Gastroesophageal sphincter (tissue), 3 donors: ENCODE measurements around the gene MPL.

Source experiments
- EP300 ChIP-seq: sonication (generic); formaldehyde crosslinking; IDR thresholded peaks from one replicate; pipeline ENCODE4 v1.6.1; 2017; ENCODE audit warnings: antibody characterized with exemption, mild to moderate bottlenecking
- POLR2A ChIP-seq, 2 donors: fragments of 450-650 bp; IDR thresholded peaks; one replicate each; pipeline ENCODE4 v1.6.1; 2017; ENCODE audit warnings: antibody characterized with exemption in 2 of 2, mild to moderate bottlenecking in 2 of 2, moderate library complexity in 1 of 2
- TF ChIP-seq, protein P1 (sequence below), 4 experiments: fragments of 200-600 bp in 2 of 4; fragments of 450-650 bp in 2 of 4; sonication (generic) in 1 of 4; IDR thresholded peaks; one replicate each; pipeline ENCODE4 v1.5.1; 2017 to 2019; ENCODE audit warnings: antibody characterized with exemption in 4 of 4, mild to moderate bottlenecking in 2 of 4, moderate library complexity in 2 of 4

GRCh38 chr1:43349594-43350306 lies 12.1 kb downstream of the MPL start:
- no peak for TF ChIP-seq EP300
- TF ChIP-seq, protein P1, sequence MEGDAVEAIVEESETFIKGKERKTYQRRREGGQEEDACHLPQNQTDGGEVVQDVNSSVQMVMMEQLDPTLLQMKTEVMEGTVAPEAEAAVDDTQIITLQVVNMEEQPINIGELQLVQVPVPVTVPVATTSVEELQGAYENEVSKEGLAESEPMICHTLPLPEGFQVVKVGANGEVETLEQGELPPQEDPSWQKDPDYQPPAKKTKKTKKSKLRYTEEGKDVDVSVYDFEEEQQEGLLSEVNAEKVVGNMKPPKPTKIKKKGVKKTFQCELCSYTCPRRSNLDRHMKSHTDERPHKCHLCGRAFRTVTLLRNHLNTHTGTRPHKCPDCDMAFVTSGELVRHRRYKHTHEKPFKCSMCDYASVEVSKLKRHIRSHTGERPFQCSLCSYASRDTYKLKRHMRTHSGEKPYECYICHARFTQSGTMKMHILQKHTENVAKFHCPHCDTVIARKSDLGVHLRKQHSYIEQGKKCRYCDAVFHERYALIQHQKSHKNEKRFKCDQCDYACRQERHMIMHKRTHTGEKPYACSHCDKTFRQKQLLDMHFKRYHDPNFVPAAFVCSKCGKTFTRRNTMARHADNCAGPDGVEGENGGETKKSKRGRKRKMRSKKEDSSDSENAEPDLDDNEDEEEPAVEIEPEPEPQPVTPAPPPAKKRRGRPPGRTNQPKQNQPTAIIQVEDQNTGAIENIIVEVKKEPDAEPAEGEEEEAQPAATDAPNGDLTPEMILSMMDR (IDR thresholded peaks at IDR 0.05), result no peak
- no peak for TF ChIP-seq POLR2A (IDR thresholded peaks at IDR 0.05)
